Dedifferentiated amniotic fluid mesenchymal stem cell (primary cell): ENCODE data around the gene CRMP1.

ENCODE experiments used
- DNase-seq: peaks from one replicate; pipeline ENCODE4 v3.0.0-alpha.2; 2016; ENCODE audit errors: extremely low spot score

Gene CRMP1

GRCh38 chr4:5919571-5919970, 26.7 kb upstream of the CRMP1 start:
- DNase-seq: no peak

GRCh38 chr4:5919044-5919443, 26.2 kb upstream of the CRMP1 start:
- no peak for DNase-seq

- DNase-seq: no peak
Observed at GRCh38 chr4:5918331-5918985, 25.6 kb upstream of the CRMP1 start.

GRCh38 chr4:5917672-5918071, 24.8 kb upstream of the CRMP1 start:
- DNase-seq: no peak

- DNase-seq: no peak
Observed at GRCh38 chr4:5916229-5916628, 23.3 kb upstream of the CRMP1 start.

GRCh38 chr4:5913454-5913853, 20.6 kb upstream of the CRMP1 start:
- no peak for DNase-seq

- no peak for DNase-seq
Observed at GRCh38 chr4:5912614-5913019, 19.7 kb upstream of the CRMP1 start.

- DNase-seq: no peak
Observed at GRCh38 chr4:5908876-5909427, 16.1 kb upstream of the CRMP1 start.

- no peak for DNase-seq
Observed at GRCh38 chr4:5906191-5906590, 13.3 kb upstream of the CRMP1 start.

- DNase-seq: no peak
Observed at GRCh38 chr4:5905714-5906113, 12.8 kb upstream of the CRMP1 start.

- DNase-seq: no peak
Observed at GRCh38 chr4:5900844-5901243, 8.0 kb upstream of the CRMP1 start.

- DNase-seq: no peak
Observed at GRCh38 chr4:5899881-5900280, 7.0 kb upstream of the CRMP1 start.

- no peak for DNase-seq
Observed at GRCh38 chr4:5899396-5899795, 6.5 kb upstream of the CRMP1 start.

GRCh38 chr4:5897674-5898073, 4.8 kb upstream of the CRMP1 start:
- DNase-seq: no peak

GRCh38 chr4:5895287-5895686, 2.4 kb upstream of the CRMP1 start:
- DNase-seq: no peak

GRCh38 chr4:5894266-5894665, 1.4 kb upstream of the CRMP1 start:
- no peak for DNase-seq

GRCh38 chr4:5893591-5893990, 705 bp upstream of the CRMP1 start:
- no peak for DNase-seq

- no peak for DNase-seq
Observed at GRCh38 chr4:5892323-5893003, 423 bp downstream of the CRMP1 start.

GRCh38 chr4:5891563-5892322, 1.1 kb downstream of the CRMP1 start:
- DNase-seq: no peak

GRCh38 chr4:5890063-5890727, 2.7 kb downstream of the CRMP1 start:
- no peak for DNase-seq

GRCh38 chr4:5889002-5889696, 3.7 kb downstream of the CRMP1 start:
- DNase-seq: no peak
